ENCODE data around the gene IMMP2L. TPM values are rescaled to one million over a fixed set of nuclear protein-coding genes. Genes with fewer than 3 reads are reported as not detected.

The IMMP2L gene
- total and polyA plus RNA-seq, 2 of the 4 experiments (the other 2 are of a cell fraction), result 5.8 to 9.3 TPM

DNA sequence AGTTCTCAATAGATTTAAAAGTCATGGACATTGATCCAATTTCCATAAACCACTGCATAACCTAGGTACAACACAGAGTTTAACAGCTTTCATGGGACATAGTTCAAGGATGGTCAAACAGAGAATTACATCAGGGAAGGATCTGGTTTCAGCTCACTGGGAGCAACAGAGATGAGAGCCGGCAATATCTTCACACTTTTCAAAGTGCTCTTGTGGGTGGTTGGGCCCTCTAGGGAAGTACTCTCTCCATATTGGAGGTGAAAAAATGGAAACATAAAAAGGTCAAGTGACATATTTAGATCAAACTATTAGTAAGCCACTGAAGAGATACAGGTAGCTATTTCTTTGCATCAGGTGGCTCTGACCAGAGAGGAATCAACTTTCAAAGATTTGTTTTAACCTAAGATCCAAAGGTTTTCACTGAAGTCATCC, 533.1 kb downstream of the IMMP2L start:
- dilution Hi-C loops (cut with HindIII; ENCODE audit: low sequenced_read_pairs, unreplicated experiment) (no loop called here), intact Hi-C loops (cut with micrococcal nuclease) (no loop called here), in situ Hi-C loops (cut with MboI; ENCODE audit: low sequenced_read_pairs) (no loop called here)
- no peaks in the 10 kb centered on the region for H3K27me3 ChIP-seq (ENCODE audit: control insufficient read depth, insufficient read depth, low read length)
- H4K91ac ChIP-seq (ENCODE audit: insufficient read depth, low read depth, low read length), result no peak overlapping the region
- no peak overlapping the region for H3K4me3 ChIP-seq (ENCODE audit: insufficient read depth, low read depth, low read length)
- no peak overlapping the region for H3K4me2 ChIP-seq (ENCODE audit: low read depth, low read length)
- H3K14ac ChIP-seq (replicated peaks; ENCODE audit: low read depth, low read length), result no peak overlapping the region
- H3K9me3 ChIP-seq (ENCODE audit: control insufficient read depth, insufficient read depth, low read length), result no peaks in the 10 kb centered on the region
- ChIA-PET POLR2A (ENCODE audit: unreplicated experiment) (no interaction called here), CTCF (no interaction called here)
- no peak overlapping the region for H3K23ac ChIP-seq (ENCODE audit: low read depth, low read length)
- DNase-seq, result no peak
- H2AFZ ChIP-seq (replicated peaks; ENCODE audit: low read length, poor library complexity), result no peak overlapping the region
- H3K56ac ChIP-seq (ENCODE audit: extremely low read depth, insufficient read depth, low read length), result no peak overlapping the region
- no peak overlapping the region for H2BK20ac ChIP-seq (ENCODE audit: low read depth, low read length)
- no CpG with 5 or more reads among the region's 1 CpG for WGBS, 2 experiments (ENCODE audit: extremely low coverage in 2 of 2, insufficient read length in 1 of 2)
- ATAC-seq (ENCODE audit: low read depth), result no peak
- H3K9me1 ChIP-seq (ENCODE audit: insufficient read depth, low read length), result no peaks in the 10 kb centered on the region
- no peak overlapping the region for H2AK5ac ChIP-seq (ENCODE audit: low read depth, low read length)
- H3K27ac ChIP-seq (ENCODE audit: insufficient read depth, low read length), result no peak overlapping the region
- H4K20me1 ChIP-seq (ENCODE audit: insufficient read depth, low read length), result no peaks in the 10 kb centered on the region
- H3K4ac ChIP-seq (ENCODE audit: low read depth, low read length), result no peak overlapping the region
- peaks cover 2% of the 10 kb centered on the region; the same call in 1 of the 2 replicates for H3K4me1 ChIP-seq (ENCODE audit: control insufficient read depth, insufficient read depth, low read length)
- H4K5ac ChIP-seq (ENCODE audit: low read depth, low read length), result no peak overlapping the region
- no peak overlapping the region for H3K18ac ChIP-seq (ENCODE audit: low read depth, low read length)
- no peak overlapping the region for H2AK9ac ChIP-seq (replicated peaks; ENCODE audit: low read depth, low read length, poor library complexity)
- TF ChIP-seq RAD21 (IDR thresholded peaks at IDR 0.05; ENCODE audit: low read length) (no peak), NFE2L2 (IDR thresholded peaks at IDR 0.05; ENCODE audit: low read depth, low read length) (no peak), SMC3 (IDR thresholded peaks at IDR 0.05; ENCODE audit: low read depth, low read length) (no peak), CEBPB (IDR thresholded peaks at IDR 0.05; ENCODE audit: low read depth, low read length) (no peak), POLR2A (IDR thresholded peaks at IDR 0.05; ENCODE audit: low read depth, low read length) (no peak), MAFK (IDR thresholded peaks at IDR 0.05; ENCODE audit: low read depth, low read length) (no peak), RFX5 (IDR thresholded peaks at IDR 0.05; ENCODE audit: low read depth, low read length) (no peak), RCOR1 (IDR thresholded peaks at IDR 0.05; ENCODE audit: insufficient replicate concordance, low read length) (no peak), FOS (IDR thresholded peaks at IDR 0.05; ENCODE audit: low read depth, low read length) (no peak), USF2 (IDR thresholded peaks at IDR 0.05; ENCODE audit: low read depth, low read length) (no peak), MAZ (IDR thresholded peaks at IDR 0.05; ENCODE audit: borderline replicate concordance, low read depth, low read length) (no peak), BHLHE40 (IDR thresholded peaks at IDR 0.05; ENCODE audit: low read depth, low read length) (no peak), MXI1 (IDR thresholded peaks at IDR 0.05; ENCODE audit: borderline replicate concordance, low read depth, low read length) (no peak), CHD1 (IDR thresholded peaks at IDR 0.05; ENCODE audit: low read depth, low read length) (no peak)
- TF ChIP-seq, protein P1, sequence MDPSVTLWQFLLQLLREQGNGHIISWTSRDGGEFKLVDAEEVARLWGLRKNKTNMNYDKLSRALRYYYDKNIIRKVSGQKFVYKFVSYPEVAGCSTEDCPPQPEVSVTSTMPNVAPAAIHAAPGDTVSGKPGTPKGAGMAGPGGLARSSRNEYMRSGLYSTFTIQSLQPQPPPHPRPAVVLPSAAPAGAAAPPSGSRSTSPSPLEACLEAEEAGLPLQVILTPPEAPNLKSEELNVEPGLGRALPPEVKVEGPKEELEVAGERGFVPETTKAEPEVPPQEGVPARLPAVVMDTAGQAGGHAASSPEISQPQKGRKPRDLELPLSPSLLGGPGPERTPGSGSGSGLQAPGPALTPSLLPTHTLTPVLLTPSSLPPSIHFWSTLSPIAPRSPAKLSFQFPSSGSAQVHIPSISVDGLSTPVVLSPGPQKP (IDR thresholded peaks at IDR 0.05; ENCODE audit: borderline replicate concordance, low read depth, low read length), result no peak
- TF ChIP-seq, protein P2, sequence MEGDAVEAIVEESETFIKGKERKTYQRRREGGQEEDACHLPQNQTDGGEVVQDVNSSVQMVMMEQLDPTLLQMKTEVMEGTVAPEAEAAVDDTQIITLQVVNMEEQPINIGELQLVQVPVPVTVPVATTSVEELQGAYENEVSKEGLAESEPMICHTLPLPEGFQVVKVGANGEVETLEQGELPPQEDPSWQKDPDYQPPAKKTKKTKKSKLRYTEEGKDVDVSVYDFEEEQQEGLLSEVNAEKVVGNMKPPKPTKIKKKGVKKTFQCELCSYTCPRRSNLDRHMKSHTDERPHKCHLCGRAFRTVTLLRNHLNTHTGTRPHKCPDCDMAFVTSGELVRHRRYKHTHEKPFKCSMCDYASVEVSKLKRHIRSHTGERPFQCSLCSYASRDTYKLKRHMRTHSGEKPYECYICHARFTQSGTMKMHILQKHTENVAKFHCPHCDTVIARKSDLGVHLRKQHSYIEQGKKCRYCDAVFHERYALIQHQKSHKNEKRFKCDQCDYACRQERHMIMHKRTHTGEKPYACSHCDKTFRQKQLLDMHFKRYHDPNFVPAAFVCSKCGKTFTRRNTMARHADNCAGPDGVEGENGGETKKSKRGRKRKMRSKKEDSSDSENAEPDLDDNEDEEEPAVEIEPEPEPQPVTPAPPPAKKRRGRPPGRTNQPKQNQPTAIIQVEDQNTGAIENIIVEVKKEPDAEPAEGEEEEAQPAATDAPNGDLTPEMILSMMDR (conservative IDR thresholded peaks at IDR 0.05; ENCODE audit: low read depth, low read length), result no peak
- no peak overlapping the region for H4K8ac ChIP-seq (ENCODE audit: low read depth in 2 of 2, low read length in 2 of 2)
- H3K79me1 ChIP-seq (ENCODE audit: low read depth in 1 of 2, low read length in 2 of 2), result no peaks in the 10 kb centered on the region
- no peak overlapping the region for H2BK5ac ChIP-seq (ENCODE audit: low read depth, low read length, poor library complexity, severe bottlenecking)
- no peaks in the 10 kb centered on the region for H3K36me3 ChIP-seq (ENCODE audit: control insufficient read depth, insufficient read depth, low read length)
- no peak overlapping the region for H2BK15ac ChIP-seq (ENCODE audit: low read depth, low read length)
- no peak overlapping the region for H2BK120ac ChIP-seq (ENCODE audit: low read depth, low read length)
- no peak overlapping the region for H3K9ac ChIP-seq (ENCODE audit: low read depth, low read length)
- BruUV-seq (replicated peaks), result no TSS peak
